HG03432 (cell line): ENCODE results near the gene LRRC46.
A peak's percentile ranks its signal among the peaks of the same experiment; 100 is the strongest.

Experiments used
- ATAC-seq: cut with Tn5 transposase; IDR thresholded peaks from one replicate; pipeline ENCODE4 v1.9.1; 2021; ENCODE audit warnings: mild to moderate bottlenecking, moderate library complexity; ENCODE audit not compliant: unreplicated experiment

Gene LRRC46

DNA sequence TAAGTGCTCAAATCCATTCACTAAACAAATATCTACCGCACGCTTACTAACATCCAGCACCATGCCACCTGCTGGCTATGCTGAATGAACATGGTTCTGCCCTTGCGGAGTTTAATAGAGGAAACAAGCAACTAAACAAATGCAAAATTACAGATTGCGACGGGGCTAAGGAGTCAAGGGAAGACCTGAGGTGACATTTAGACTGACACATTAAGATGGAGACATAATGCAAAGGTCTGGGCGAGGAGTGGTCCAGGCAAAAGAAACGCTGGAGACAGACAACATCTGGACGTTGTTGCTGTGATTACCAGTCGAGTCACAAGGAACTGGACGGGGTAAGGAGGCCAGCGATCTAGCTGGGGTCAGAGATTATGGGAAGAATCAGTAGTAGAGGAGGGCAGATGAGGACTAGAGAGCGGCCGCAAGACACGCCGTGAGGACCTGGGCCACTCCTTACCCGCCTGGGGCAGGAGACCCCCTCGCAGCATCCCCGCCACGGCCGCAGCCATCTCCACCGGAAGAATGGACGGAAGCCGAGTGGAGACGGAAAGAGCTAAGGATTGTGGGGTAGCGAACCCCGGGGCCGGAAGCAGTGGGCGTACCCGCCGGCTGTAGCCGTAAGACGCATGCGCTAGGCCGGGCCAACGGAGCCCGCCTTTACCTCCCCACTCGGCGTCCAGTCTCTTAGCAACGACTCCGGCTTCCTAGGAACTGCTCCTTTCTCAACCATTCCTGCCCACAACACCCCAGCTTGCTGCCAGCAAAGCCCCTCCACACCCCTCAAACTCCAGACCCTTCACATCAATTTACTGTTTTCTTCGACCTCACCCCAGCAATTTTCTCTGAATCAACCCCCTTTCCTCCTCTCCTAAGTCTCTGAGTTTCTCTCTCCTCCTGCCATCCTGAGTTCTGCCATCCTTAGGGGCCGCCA lies at the start of gene LRRC46, which contains the start of gene MRPL10:
Gene LRRC46, plus strand, starts transcription at position 668 of the 931 bp plus-strand sequence. CDS start 320 bp downstream, outside the sequence.
Gene MRPL10, minus strand, starts transcription at position 539 of the 931 bp plus-strand sequence. Its CDS starts 30 bp downstream, at position 509.
- ATAC-seq: peak; percentile 83

GRCh38 chr17:47785538-47786123 lies 45.8 kb upstream of the LRRC46 start:
- ATAC-seq: no peak

DNA sequence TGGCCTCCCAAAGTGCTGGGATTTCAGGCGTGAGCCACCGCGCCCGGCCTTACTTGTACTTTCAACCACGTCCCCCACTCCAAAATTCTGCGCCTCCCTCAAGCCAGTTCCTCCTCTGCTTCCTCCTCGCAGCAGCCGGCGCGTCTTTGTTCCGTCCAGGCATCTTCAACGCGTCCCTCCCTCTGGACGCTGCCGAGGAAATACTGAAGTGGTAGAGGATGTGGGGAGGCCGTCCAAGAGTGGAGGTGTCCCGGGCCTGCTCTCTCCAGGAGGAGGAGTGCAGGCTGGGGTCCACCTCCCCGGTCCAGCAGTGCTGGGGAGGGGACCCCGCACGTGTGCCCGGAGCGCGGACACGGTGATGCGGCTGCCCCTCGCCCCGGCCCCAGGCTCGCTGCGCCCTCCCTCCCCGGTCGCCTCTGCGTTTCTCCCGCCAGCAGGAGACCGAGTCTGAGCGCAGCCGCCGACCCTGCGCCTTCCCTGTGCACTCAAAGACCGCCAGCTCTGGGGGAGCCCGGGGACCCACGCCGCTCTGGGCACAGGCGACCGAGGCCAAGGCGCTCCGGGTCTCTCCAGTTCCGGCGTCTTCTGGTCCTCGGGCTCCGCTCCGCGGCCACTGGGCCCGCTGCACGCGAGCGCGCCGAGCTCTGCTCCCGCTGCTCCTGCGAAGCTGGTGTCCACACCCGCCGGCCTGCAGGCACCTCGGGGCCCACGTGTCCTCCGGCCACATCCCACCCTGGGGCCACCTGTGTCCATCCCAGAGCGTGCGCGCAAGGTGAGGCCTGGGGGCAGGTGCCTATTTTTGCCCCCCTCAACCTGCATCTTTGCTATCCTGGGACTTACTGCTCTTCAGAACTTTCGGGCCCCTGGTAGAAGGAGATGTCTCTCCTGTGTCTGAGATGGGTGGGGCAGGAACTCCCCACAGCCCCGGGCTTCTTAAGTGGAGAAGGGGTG lies 41.6 kb upstream of the LRRC46 start:
- ATAC-seq: no peak

DNA sequence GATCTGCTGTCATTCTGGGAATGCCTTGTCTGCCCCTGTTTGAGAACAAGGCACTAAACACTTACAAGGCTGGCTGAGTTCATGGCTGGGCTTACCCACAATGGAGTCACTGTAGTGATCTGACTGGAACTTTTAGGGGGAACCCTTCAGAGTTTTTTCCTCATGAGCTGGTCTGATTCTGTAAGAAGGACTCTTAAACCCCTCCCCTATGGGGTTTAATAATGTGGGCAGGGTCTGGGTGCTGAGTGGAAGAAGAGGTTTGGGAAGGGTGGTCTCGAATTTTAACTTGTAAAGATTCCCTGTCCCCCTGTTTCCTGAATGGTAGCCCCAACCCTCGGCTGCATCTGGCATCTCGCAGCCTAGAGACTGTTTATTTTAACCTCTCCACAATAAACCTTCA lies 40.4 kb upstream of the LRRC46 start:
- ATAC-seq: no peak

DNA sequence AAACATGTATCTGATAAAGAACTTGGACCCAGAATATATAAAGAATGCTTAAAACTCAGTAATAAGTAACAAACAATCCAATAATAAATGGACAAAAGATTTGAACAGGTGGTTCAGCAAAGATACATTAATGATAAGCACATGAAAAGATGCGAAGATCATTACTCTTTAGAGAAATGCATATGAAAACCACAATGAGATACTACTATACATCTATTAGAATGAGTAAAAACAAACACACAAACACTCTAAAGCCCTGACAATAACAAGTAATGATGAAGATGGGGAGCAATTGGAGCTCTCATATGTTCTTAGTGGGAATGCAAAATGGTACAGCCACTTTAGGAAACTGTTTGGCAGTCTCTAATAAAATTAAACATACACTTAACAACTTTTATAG lies 39.0 kb upstream of the LRRC46 start:
- no peak for ATAC-seq

DNA sequence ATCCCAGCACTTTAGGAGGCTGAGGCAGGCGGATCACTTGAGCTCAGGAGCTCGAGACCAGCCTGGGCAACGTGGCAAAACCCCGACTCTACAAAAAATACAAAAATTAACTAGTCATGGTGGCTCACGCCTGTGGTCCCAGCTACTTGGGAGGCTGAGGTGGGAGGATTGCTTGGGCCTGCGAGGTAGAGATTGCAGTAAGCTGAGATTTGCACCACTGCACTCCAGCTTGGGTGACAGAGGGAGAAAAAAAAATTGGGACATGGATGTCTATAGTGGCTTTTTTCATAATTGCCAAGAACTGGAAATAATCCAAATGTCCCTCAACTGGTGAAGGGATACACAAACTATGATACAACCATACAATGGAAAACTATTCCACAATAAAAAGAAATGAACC lies 38.5 kb upstream of the LRRC46 start:
- ATAC-seq: no peak

GRCh38 chr17:47797797-47798196 lies 33.7 kb upstream of the LRRC46 start:
- ATAC-seq: no peak

DNA sequence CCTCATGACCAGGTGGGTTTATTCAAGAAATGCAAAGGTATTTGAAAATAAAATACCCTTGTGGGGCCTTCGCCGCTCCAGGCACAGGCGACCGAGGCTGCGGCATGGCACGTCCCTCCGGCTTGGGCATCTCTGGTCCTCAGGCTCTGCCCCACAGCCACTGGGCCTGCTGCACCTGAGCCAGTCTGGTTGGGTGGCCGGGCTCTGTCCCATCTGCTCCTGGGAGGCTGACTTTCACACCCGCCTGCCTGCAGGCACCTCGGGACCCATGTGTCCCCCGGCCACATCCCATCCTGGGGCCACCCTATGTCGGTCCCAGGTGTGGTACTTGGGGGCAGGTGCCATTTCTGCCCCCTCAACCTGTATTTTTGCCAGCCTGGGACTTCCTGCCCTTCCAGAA lies 30.8 kb upstream of the LRRC46 start:
- no peak for ATAC-seq

- no peak for ATAC-seq
These were observed 30.2 kb upstream of the LRRC46 start for GRCh38 chr17:47801176-47801765.

DNA sequence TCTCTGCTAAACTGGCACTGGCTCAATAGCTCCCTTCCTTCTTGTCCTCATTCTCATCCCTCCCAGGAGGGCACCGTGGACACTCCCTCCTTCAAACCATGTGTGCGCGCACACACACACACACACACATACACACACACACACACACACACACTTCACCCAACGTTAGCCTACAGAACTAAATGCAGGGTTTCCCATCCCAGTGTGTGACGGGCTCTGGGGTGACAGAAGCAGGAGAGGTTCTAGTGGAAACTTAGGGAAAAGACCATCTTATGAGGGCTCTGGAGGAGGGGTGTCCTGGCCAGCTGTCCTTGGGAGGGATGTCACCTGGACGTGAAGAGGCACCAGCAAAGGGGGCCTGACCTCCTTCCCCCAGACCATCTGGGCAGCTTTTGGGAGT lies 29.6 kb upstream of the LRRC46 start:
- ATAC-seq: no peak

DNA sequence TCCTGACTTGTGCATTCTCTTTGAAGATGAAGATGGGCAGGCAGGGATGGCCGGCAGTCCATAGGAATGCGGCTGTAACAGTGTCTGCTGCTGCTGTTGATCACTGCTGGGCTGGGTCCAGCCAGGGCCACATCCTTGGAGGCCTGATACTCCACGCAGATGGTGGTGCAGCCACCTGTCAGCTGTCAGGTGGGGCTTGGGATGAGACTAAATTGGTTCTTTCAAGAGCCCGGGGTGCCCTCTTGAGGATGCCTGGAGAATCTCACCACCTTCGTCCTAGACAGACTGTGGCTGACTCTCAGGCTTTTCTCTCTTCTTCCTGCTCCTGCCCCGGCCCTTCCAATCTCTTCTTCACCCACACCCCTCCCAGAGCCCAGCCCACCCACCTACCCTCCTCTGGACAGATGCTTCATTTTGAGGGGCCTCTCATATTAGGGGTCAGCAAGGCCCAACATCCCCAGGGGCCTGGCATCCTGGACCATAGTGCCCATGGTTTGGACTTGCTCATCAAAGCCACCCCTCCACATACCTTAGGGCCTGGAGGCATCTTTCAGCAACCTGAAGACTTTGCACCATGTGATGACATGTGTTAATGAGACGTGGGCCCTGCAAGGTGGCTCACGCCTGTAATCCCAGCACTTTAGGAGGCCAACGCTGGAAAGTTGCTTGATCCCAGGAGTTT lies 29.0 kb upstream of the LRRC46 start:
- no peak for ATAC-seq

DNA sequence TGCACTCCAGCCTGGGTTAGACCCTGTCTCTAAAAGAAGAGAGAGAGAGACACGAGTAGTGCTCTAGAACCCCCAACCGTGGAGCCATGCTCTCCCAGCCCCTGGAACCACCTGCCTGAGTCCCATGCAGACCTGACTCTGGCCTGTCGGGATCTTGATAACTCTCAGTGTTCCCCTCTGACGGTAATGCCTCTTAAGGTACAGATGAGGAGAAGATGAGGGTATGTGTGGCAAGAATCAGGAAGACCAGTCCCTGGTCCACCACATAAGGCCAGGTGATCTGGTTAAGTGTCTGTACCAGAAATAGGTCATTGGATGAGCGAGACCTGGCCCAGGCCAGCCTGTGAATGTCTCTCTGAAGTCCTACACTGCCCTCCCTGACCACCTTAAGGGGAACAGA lies 28.3 kb upstream of the LRRC46 start:
- ATAC-seq: no peak

GRCh38 chr17:47803751-47804150 lies 27.7 kb upstream of the LRRC46 start:
- no peak for ATAC-seq

DNA sequence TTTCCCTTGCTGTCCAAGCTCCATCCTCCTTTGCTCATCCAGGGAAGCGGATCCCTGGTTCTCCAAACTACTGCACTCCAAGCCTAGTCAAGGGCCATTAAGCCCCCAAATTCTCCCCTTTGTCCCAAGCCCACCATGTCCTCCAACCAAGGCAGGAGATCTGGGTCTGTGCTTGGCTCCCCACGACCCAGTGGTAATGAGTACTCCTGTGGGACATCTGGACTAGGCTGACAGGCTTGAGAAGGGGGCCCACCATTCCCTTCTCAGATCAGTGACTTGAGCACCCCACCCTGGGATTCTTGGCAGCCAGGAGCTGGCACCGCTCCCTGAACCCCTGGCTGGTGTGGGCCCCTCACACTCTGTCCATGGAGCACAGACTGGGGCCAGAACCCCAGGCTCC lies 27.0 kb upstream of the LRRC46 start:
- ATAC-seq: no peak

- no peak for ATAC-seq
These were observed 25.2 kb upstream of the LRRC46 start for GRCh38 chr17:47806026-47806912.

- no peak for ATAC-seq
These were observed 24.6 kb upstream of the LRRC46 start for GRCh38 chr17:47806913-47807255.

GRCh38 chr17:47807421-47807820 lies 24.0 kb upstream of the LRRC46 start:
- no peak for ATAC-seq

GRCh38 chr17:47808036-47808829 lies 23.2 kb upstream of the LRRC46 start:
- no peak for ATAC-seq
